IMR-90 (cell line): ENCODE results near the gene C5AR1. TPM values are rescaled to one million over a fixed set of nuclear protein-coding genes. Genes with fewer than 3 reads are reported as not detected.

ENCODE experiments used
- ATAC-seq: fragments of 200-7000 bp; cut with Tn5 transposase; 2 replicates; pipeline ENCODE4 v1.9.1; 2020; ENCODE audit warnings: low read depth, mild to moderate bottlenecking, moderate library complexity
- BruUV-seq: library from RNA; stranded (reverse); fragments of 400-500 nt; replicated peaks from 2 replicates; lab custom pipeline; 2021; lab: Mats Ljungman, UMichigan
- CTCF ChIA-PET: fragments of 300-600 bp; formaldehyde crosslinking; extraction: SDS; loops from one replicate; lab custom pipeline; 2021; ENCODE audit warnings: antibody characterized with exemption; lab: Yijun Ruan, JAX
- POLR2A ChIA-PET: fragments of 300-600 bp; sonication (Branson Sonifier 250); formaldehyde crosslinking; loops from one replicate; lab custom pipeline; 2022; ENCODE audit warnings: antibody characterized with exemption; ENCODE audit not compliant: unreplicated experiment; lab: Charles Lee
- DNase-seq: peaks from one replicate; pipeline ENCODE4 v3.0.0; 2013
- H2AFZ ChIP-seq: replicated peaks from 2 replicates; pipeline ENCODE3; 2013; ENCODE audit warnings: low read length, mild to moderate bottlenecking; ENCODE audit not compliant: poor library complexity
- H2AK5ac ChIP-seq: 2 replicates; pipeline ENCODE4 v1.6.1; 2013; ENCODE audit warnings: low read depth, low read length, inconsistent platforms
- H2AK9ac ChIP-seq: replicated peaks from 2 replicates; pipeline ENCODE3; 2013; ENCODE audit warnings: mild to moderate bottlenecking, low read depth, low read length, moderate library complexity; ENCODE audit not compliant: poor library complexity
- H2BK120ac ChIP-seq: 2 replicates; pipeline ENCODE4 v1.6.1; 2013; ENCODE audit warnings: low read depth, low read length, inconsistent platforms
- H2BK15ac ChIP-seq: 3 replicates; pipeline ENCODE4 v1.6.1; 2013; ENCODE audit warnings: low read depth, low read length, inconsistent platforms
- H2BK20ac ChIP-seq: 2 replicates; pipeline ENCODE4 v1.6.1; 2013; ENCODE audit warnings: low read depth, mild to moderate bottlenecking, inconsistent platforms, low read length, moderate library complexity
- H2BK5ac ChIP-seq: 2 replicates; pipeline ENCODE4 v1.6.1; 2013; ENCODE audit warnings: mild to moderate bottlenecking, low read depth, low read length, inconsistent platforms; ENCODE audit not compliant: poor library complexity, severe bottlenecking
- H3K14ac ChIP-seq: replicated peaks from 2 replicates; pipeline ENCODE4 v1.6.1; 2013; ENCODE audit warnings: low read depth, low read length, inconsistent platforms
- H3K18ac ChIP-seq: 2 replicates; pipeline ENCODE4 v1.6.1; 2013; ENCODE audit warnings: low read depth, low read length, control low read depth
- H3K23ac ChIP-seq: 2 replicates; pipeline ENCODE4 v1.6.1; 2013; ENCODE audit warnings: low read depth, low read length, inconsistent platforms
- H3K27ac ChIP-seq: 2 replicates; pipeline ENCODE4 v1.5.1; 2013; ENCODE audit warnings: mild to moderate bottlenecking, control low read depth, low read length; ENCODE audit not compliant: insufficient read depth
- H3K27me3 ChIP-seq: 2 replicates; pipeline ENCODE4 v1.6.1; 2013; ENCODE audit warnings: low read length; ENCODE audit not compliant: control insufficient read depth, insufficient read depth
- H3K36me3 ChIP-seq: 2 replicates; pipeline ENCODE4 v1.6.1; 2013; ENCODE audit warnings: low read length, mixed read lengths; ENCODE audit not compliant: control insufficient read depth, insufficient read depth
- H3K4ac ChIP-seq: 2 replicates; pipeline ENCODE4 v1.6.1; 2013; ENCODE audit warnings: low read depth, low read length, inconsistent platforms
- H3K4me1 ChIP-seq: 2 replicates; pipeline ENCODE4 v1.6.1; 2013; ENCODE audit warnings: low read length, mixed read lengths; ENCODE audit not compliant: control insufficient read depth, insufficient read depth
- H3K4me2 ChIP-seq: 2 replicates; pipeline ENCODE4 v1.6.1; 2013; ENCODE audit warnings: low read depth, mild to moderate bottlenecking, control low read depth, low read length, moderate library complexity
- H3K4me3 ChIP-seq: 2 replicates; pipeline ENCODE4 v1.5.1; 2013; ENCODE audit warnings: low read depth, mild to moderate bottlenecking, control low read depth, low read length, moderate library complexity; ENCODE audit not compliant: insufficient read depth
- H3K56ac ChIP-seq: 2 replicates; pipeline ENCODE4 v1.6.1; 2013; ENCODE audit warnings: low read length, inconsistent platforms; ENCODE audit not compliant: insufficient read depth; ENCODE audit errors: extremely low read depth
- H3K79me1 ChIP-seq, 2 experiments: 2 replicates each; pipeline ENCODE4 v1.6.1; 2013; ENCODE audit warnings: low read length in 2 of 2, inconsistent platforms in 1 of 2, low read depth in 1 of 2
- H3K9ac ChIP-seq: 2 replicates; pipeline ENCODE4 v1.6.1; 2013; ENCODE audit warnings: low read depth, low read length, control low read depth
- H3K9me1 ChIP-seq: 2 replicates; pipeline ENCODE4 v1.6.1; 2013; ENCODE audit warnings: low read length, inconsistent platforms; ENCODE audit not compliant: insufficient read depth
- H3K9me3 ChIP-seq: 2 replicates; pipeline ENCODE4 v1.6.1; 2013; ENCODE audit warnings: low read length; ENCODE audit not compliant: control insufficient read depth, insufficient read depth
- H4K20me1 ChIP-seq: 2 replicates; pipeline ENCODE4 v1.6.1; 2013; ENCODE audit warnings: low read length, inconsistent platforms; ENCODE audit not compliant: insufficient read depth
- H4K5ac ChIP-seq: 2 replicates; pipeline ENCODE4 v1.6.1; 2013; ENCODE audit warnings: mild to moderate bottlenecking, low read depth, low read length, control low read depth
- H4K8ac ChIP-seq, 2 experiments: 2 replicates each; pipeline ENCODE4 v1.6.1; 2013; ENCODE audit warnings: low read depth in 2 of 2, low read length in 2 of 2, control low read depth in 1 of 2, inconsistent platforms in 1 of 2
- H4K91ac ChIP-seq: 2 replicates; pipeline ENCODE4 v1.6.1; 2013; ENCODE audit warnings: low read depth, low read length, inconsistent platforms; ENCODE audit not compliant: insufficient read depth
- BHLHE40 ChIP-seq: fragments of 150-350 bp; IDR thresholded peaks from 2 replicates; pipeline ENCODE4 v1.6.1; 2016; ENCODE audit warnings: mild to moderate bottlenecking, low read depth, low read length
- FOS ChIP-seq: fragments of 150-350 bp; IDR thresholded peaks from 2 replicates; pipeline ENCODE4 v1.6.1; 2016; ENCODE audit warnings: low read depth, low read length
- MAFK ChIP-seq: IDR thresholded peaks from 2 replicates; pipeline ENCODE4 v1.6.1; 2012; ENCODE audit warnings: low read depth, low read length, improper control_type of control experiment
- MAZ ChIP-seq: IDR thresholded peaks from 2 replicates; pipeline ENCODE4 v1.6.1; 2012; ENCODE audit warnings: low read depth, mild to moderate bottlenecking, low read length, improper control_type of control experiment, moderate library complexity, borderline replicate concordance
- RCOR1 ChIP-seq: IDR thresholded peaks from 2 replicates; pipeline ENCODE4 v1.6.1; 2012; ENCODE audit warnings: mild to moderate bottlenecking, low read length, improper control_type of control experiment; ENCODE audit not compliant: insufficient replicate concordance
- WGBS, 2 experiments: methylation state at CpG; one replicate each; pipeline versions ENCODE4 v1.1.5 to v1.1.7; 2013; ENCODE audit warnings: missing lambda C conversion rate in 2 of 2; ENCODE audit not compliant: insufficient read length in 1 of 2; ENCODE audit errors: extremely low coverage in 2 of 2; 5-methylcytosine and 5-hydroxymethylcytosine counted together
- dilution Hi-C: fragments of 300-500 bp; cut with HindIII; formaldehyde crosslinking; loops from one replicate; pipeline ENCODE4 v1.14.3; 2018; ENCODE audit warnings: low sequenced_read_pairs; ENCODE audit not compliant: unreplicated experiment
- in situ Hi-C: fragments of 300-500 bp; cut with MboI; formaldehyde crosslinking; loops from 3 replicates; pipeline ENCODE4 v1.14.3; 2019; ENCODE audit warnings: low sequenced_read_pairs, inconsistent platforms, mixed read lengths
- intact Hi-C: fragments of 100-400 bp; cut with micrococcal nuclease; formaldehyde crosslinking; loops from 2 replicates; pipeline ENCODE4 v1.10.0; 2022
- polyA plus RNA-seq, 3 experiments: library from polyadenylated mRNA; depleted of rRNA; stranded (reverse); fragments of >200 nt; gene quantifications; 2 replicates each; pipeline ENCODE4 v1.2.3, GENCODE V29; 2012; ENCODE audit warnings: low replicate concordance in 1 of 3
- total RNA-seq: library from RNA; depleted of rRNA; stranded (reverse); fragments of >200 nt; gene quantifications from 2 replicates; pipeline ENCODE4 v1.2.3, GENCODE V29; 2012
- TF ChIP-seq, protein P1 (sequence below): conservative IDR thresholded peaks from 2 replicates; pipeline ENCODE4 v1.5.1; 2012; ENCODE audit warnings: mild to moderate bottlenecking, low read depth, low read length, improper control_type of control experiment
- TF ChIP-seq, protein P2 (sequence below): fragments of 150-350 bp; IDR thresholded peaks from 2 replicates; pipeline ENCODE4 v1.6.1; 2016; ENCODE audit warnings: low read depth, mild to moderate bottlenecking, low read length, moderate library complexity, borderline replicate concordance

Gene C5AR1
- total and polyA plus RNA-seq, 2 of the 4 experiments (the other 2 are of a cell fraction), result under 0.01 to 1.0 TPM

DNA sequence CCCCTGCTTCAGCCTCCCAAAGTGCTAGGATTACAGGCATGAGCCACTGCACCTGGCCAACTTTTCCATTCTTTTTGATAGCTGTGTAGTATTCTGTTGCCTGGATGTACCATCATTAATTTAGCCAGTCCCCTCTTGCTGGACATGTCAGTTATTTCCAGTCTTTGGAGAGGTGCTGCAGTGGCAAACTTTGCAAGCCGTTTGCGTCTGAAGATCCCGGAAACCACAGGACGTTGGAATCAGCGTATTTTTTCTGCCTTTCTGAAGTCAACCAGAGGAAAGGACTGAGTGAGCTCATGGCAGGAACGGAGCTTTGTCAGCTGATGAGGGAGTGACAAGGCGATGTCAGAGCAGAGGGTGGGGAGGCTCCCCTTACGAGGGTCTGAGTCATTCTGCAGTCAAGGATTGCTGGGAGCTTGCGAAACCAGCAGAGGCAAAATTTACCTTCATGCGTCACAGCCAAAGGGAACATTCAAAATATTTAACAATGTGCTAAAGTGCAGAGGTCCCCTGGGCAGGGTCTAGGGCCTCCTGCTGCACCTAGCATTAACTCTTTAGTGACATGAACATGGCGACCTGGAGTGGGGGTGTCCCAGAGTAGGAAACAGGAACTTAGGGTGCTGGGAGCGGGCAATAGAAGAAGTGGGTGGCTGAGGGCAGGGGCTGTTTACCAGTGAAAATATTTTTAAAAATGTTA lies 5.6 kb downstream of the C5AR1 start (continued):
- TF ChIP-seq, protein P1, sequence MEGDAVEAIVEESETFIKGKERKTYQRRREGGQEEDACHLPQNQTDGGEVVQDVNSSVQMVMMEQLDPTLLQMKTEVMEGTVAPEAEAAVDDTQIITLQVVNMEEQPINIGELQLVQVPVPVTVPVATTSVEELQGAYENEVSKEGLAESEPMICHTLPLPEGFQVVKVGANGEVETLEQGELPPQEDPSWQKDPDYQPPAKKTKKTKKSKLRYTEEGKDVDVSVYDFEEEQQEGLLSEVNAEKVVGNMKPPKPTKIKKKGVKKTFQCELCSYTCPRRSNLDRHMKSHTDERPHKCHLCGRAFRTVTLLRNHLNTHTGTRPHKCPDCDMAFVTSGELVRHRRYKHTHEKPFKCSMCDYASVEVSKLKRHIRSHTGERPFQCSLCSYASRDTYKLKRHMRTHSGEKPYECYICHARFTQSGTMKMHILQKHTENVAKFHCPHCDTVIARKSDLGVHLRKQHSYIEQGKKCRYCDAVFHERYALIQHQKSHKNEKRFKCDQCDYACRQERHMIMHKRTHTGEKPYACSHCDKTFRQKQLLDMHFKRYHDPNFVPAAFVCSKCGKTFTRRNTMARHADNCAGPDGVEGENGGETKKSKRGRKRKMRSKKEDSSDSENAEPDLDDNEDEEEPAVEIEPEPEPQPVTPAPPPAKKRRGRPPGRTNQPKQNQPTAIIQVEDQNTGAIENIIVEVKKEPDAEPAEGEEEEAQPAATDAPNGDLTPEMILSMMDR, result no peak

DNA sequence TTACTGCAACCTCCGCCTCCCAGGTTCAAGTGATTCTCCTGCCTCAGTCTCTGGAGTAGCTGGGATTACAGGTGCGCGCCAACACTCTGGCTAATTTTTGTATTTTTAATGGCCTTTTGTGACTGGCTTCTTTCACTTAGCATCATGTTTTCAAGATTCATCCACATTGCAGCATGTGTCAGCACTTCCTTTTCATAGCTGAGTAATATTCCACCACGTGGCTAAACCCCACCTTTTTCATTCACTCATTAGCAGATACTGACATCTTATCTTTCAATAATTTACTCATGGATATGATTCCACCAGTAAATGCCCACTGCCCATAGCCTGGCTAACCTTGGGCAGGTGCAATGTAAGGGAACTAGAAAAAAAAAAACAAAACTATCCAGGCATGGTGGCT lies 6.9 kb downstream of the C5AR1 start:
- no peak overlapping the region for H2AFZ ChIP-seq
- 0 out of 2 replicates have a peak, but pooled peaks cover 2% of the 10 kb centered on the region for H3K4me1 ChIP-seq
- H2BK20ac ChIP-seq, result no peak overlapping the region
- CTCF ChIA-PET, result no interaction called here
- no peaks in the 10 kb centered on the region; the same call in 1 of the 2 replicates for H3K9me3 ChIP-seq
- POLR2A ChIA-PET, result no interaction called here
- H2BK5ac ChIP-seq, result no peak overlapping the region
- no peak overlapping the region for H2BK15ac ChIP-seq
- H3K79me1 ChIP-seq, result no peaks in the 10 kb centered on the region
- H2AK9ac ChIP-seq, result no peak overlapping the region
- no peak overlapping the region for H2BK120ac ChIP-seq
- no peaks in the 10 kb centered on the region for H4K20me1 ChIP-seq
- H3K27ac ChIP-seq, result no peak overlapping the region
- no peak overlapping the region for H4K8ac ChIP-seq
- DNase-seq (no peak), ATAC-seq (no peak)
- H3K9me1 ChIP-seq, result no peaks in the 10 kb centered on the region
- no peaks in the 10 kb centered on the region for H3K27me3 ChIP-seq
- H3K4me3 ChIP-seq, result no peak overlapping the region
- intact Hi-C loops, result no loop called here
- H4K91ac ChIP-seq, result no peak overlapping the region
- BruUV-seq, result no TSS peak
- H3K56ac ChIP-seq, result no peak overlapping the region
- H3K14ac ChIP-seq, result no peak overlapping the region
- H2AK5ac ChIP-seq, result no peak overlapping the region
- dilution Hi-C loops, result no loop called here
- 95% methylated on average over 3 of the region's 4 CpGs; no CpG with 5 or more reads in 1 of the 2 experiments for WGBS, 2 experiments
- in situ Hi-C loops, result no loop called here
- TF ChIP-seq, protein P2, sequence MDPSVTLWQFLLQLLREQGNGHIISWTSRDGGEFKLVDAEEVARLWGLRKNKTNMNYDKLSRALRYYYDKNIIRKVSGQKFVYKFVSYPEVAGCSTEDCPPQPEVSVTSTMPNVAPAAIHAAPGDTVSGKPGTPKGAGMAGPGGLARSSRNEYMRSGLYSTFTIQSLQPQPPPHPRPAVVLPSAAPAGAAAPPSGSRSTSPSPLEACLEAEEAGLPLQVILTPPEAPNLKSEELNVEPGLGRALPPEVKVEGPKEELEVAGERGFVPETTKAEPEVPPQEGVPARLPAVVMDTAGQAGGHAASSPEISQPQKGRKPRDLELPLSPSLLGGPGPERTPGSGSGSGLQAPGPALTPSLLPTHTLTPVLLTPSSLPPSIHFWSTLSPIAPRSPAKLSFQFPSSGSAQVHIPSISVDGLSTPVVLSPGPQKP, result no peak
- TF ChIP-seq, protein P1, result no peak
- TF ChIP-seq MAFK (no peak), BHLHE40 (no peak), MAZ (no peak), FOS (no peak), RCOR1 (no peak)
- no peak overlapping the region for H3K4me2 ChIP-seq
- H3K9ac ChIP-seq, result no peak overlapping the region
- H3K36me3 ChIP-seq, result no peaks in the 10 kb centered on the region
- no peak overlapping the region for H3K23ac ChIP-seq
- no peak overlapping the region for H4K5ac ChIP-seq
- no peak overlapping the region for H3K18ac ChIP-seq
- no peak overlapping the region for H3K4ac ChIP-seq
